Stimulated activated CD8-positive, alpha-beta memory T cell treated with anti-CD3 and anti-CD28 coated beads, Interleukin-4, amount 100 ng/mL, for 4 hours (primary cell): Measurements from ENCODE around the gene ARHGDIB.

Experiments
- DNase-seq, 2 donors: peaks; one replicate each; pipeline ENCODE4 v3.0.0-alpha.2; 2020; ENCODE audit warnings: low read depth in 2 of 2, low spot score in 1 of 2

The ARHGDIB gene

DNA sequence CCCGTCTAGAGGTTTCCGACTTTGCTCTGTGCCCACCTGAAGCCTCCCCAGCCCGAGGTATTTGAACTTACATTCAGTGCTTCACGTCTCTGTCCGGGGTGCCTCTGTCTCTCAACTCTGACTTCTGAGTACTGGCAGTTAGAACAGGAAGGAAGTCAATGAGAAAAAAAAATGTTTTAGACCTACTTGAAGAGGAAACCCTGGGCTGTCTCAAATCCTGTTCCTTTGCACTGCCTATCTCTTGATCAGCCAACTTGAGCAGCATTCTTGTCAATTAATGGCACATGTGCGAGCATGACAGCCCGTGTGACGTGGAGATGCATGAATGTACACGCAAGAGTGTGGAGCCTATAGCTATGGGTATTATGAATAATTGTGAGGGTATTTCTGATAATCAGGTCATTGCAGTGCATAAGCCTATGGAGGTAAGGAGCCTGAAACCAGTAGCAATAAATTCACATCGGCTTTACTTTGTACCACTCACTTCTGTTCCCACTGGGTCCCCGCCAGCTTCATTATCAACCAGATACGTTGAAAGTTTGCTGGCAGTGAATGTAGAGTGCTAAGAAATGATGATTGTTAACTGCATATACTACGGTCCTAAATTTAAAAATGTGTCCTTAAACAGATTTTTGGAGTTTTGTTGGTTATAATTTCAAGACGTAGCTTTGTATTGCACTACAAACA lies at the start of gene ARHGDIB:
Gene ARHGDIB (minus strand): TSS at position 136 of the 687 bp plus-strand sequence. CDS start 10,889 bp downstream, outside the sequence.
- DNase-seq: peak in 1 of 2 donors; percentile 51

DNA sequence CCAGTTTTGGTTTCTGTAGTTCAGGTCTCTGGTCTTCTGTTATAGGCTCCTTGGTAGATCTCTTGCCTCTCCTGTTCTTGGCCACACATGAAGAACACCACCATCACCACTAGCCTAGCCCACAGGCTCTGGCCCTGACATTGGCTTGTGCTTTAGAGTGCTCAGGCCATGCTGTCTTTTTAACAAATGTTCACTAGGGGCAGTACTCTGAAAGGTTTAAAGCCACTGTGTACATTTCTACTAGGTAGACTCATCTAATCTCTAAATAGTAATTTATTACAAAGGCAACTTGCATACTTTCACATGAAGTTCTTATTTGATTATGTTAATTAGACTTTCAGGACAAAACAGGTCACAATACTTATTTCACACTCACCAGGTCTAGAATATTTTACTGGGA lies 49.8 kb upstream of the ARHGDIB start:
- DNase-seq: no peak

DNA sequence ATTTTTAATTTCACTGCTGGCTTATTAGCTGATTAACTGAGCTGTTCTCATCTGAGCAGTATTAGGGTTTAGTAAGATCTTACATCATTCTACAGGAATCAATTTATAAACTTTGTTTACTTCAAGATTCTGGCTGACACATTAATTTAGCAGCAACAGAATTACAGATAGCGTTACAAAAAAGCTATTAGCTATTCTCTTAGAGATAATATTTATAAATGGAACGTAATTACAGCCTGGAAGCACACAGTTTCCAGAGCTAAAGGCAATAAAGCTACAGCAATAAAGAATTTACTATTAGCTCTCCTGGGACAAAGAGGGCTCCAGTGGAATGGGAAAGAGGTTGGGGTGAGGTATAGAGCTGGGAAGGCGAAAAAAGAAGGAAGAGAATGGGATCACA lies 46.1 kb upstream of the ARHGDIB start:
- DNase-seq: no peak

DNA sequence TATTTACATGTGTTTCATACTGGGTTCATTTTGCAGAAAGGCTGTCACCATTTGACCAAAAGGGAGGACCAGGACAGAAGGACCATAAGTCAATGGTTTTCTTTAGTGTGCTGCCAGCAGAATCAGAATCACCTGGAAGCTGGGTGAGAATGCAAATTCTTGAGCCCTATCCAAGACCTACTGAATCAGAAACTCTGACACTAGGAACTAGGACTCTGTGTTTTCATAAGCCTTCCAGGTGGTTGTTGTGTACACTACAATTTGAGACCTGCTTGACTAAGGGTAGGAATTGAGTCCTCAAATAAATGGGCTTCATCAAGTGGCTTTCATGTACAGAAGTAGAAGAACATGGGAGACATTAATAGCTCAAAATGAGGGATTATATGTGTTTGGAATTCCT lies 43.7 kb upstream of the ARHGDIB start:
- no peak for DNase-seq

DNA sequence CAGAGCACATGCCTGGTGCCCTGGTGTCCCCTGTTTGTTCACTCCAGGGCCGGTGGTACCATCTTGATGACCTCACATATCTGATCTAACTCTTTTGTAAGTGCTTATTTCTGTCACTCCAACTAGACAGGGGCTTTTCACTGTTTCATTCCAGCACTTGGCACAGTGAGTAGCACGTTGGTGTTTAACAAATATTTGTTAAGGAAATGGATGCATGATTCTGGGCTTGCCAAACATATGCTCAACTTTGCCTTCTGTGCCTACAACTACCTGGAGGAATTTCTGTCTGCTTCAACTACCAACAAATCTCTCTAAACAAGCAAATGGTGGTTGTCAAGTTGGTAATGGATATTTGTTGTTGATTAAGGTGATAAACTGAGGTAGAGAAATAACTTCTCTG lies 43.0 kb upstream of the ARHGDIB start:
- no peak for DNase-seq

DNA sequence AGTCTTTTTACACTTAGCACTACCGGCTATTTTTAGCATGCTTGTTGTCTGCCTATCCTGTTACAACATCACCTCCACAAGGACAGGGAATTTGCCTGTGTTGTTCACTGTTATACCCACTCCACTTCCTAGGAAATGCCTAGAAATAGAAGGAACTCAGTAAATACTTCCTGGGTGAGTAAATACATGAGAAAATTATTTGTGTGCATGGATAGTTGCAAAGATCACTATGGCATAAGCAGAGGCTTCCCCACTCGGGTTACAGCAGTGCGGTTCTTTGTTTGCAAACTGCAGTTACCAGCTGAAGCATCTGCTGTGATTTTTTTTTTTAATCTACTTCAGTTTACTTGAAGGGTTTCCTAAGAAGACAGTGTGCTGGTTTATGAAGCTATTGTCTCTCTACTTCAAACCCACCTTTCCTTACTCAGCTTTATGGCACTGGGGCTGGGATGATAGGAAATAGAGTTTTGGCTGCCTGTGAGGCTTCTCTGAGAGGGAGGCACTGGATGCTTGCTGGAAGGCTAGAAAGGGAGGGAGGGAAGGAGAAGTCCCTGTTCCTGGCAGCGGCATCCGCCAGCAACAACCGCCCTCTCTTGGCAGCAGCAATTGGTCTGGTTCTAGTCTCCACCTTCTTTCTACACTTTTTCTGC lies 40.5 kb upstream of the ARHGDIB start:
- DNase-seq: no peak

DNA sequence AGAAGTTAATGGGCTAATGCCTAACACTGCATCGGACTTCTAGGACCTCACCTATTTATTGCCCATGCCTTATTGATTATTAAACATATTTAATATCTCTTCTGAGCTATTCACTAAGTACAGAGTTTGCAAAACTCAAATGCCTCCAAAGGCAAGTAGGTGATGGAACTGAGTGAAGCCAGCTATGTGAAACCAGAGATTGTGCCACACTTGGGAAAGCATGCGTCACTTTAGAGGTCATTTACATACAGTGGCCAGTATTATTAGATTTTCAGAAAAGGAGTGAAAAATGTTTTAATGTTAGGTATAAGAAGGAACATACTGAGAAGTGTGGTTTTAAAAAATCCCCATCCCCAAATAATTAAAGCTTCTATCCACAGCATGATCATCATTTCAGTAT lies 39.2 kb upstream of the ARHGDIB start:
- no peak for DNase-seq

DNA sequence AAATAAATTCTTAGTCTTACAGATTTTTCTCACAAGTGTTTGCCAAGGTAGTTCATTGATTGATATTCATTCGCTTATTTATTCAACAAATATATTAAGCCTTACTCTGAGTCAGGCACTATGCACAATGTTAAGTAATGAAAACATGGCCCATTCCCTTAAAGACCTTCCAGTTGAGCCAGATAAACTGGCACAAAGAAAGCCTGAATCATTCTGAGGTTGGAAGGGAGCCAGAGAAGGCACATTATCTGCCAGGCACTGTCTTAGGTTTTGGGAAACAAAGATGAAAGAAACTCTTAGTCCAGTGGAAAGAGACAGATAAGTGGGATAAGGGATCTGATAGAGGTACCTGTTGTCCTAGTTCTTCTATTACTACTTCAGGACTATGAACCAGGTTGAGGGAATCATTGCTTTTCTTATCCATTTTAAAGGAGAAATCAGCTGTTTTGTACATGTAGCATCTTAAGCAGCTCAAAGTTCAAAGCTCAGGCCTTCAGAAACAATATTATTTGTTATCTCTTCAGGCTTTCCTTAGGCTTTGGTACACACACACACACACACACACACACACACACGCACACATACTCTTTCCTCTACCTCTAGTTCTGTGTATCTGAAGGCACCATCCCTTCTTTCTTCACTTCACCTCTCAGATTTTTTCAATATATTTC lies 38.4 kb upstream of the ARHGDIB start:
- DNase-seq: no peak

DNA sequence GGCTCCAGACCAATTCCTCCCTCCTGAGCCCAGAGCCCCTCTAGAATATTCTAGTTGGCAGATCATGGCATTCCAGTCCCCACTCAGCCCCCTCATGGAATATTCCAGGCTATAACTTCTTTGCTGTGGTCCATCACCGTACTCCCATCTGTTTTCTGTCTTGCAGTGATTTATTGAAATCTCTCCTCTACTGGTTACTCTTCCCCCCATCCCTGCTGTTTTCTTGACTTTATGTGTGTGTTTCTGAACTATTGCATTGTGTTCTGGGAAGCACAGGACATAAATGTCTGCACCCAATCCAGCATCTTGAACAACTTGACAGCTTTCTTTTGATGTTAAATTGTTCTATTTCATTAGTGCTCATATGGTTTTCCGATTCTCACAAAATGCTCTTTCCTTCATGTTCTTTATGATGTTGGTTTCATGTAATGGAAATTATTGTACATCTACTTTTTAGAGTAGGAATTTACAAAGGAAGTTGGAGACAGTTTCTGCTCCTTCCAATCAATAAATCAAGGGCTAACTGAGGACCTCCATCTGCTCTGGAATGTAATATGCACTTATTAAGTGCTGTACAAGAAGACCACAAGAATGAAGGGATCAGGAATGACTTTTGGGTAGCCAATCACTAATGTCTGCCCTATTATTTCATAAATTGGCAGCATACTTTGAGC lies 37.8 kb upstream of the ARHGDIB start:
- no peak for DNase-seq

DNA sequence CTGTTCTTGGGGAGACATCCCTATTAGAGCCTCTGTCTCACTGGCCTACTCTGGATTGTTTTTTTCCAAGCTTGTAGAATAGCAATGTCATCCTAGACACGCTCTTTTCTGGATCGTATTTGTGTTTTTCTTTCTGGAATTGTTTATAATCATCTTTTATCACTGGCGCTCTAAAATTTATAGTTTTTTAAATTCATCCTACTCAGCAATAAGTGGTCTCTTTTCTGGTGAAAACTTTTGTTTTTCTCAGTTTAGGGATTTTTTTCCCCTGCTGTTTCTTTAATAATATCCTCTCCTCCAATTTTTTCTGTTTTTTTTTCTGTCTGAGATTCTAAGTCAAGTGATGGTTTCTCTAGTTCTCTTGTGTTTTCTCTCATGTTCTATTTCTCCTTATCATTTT lies 36.6 kb upstream of the ARHGDIB start:
- no peak for DNase-seq

DNA sequence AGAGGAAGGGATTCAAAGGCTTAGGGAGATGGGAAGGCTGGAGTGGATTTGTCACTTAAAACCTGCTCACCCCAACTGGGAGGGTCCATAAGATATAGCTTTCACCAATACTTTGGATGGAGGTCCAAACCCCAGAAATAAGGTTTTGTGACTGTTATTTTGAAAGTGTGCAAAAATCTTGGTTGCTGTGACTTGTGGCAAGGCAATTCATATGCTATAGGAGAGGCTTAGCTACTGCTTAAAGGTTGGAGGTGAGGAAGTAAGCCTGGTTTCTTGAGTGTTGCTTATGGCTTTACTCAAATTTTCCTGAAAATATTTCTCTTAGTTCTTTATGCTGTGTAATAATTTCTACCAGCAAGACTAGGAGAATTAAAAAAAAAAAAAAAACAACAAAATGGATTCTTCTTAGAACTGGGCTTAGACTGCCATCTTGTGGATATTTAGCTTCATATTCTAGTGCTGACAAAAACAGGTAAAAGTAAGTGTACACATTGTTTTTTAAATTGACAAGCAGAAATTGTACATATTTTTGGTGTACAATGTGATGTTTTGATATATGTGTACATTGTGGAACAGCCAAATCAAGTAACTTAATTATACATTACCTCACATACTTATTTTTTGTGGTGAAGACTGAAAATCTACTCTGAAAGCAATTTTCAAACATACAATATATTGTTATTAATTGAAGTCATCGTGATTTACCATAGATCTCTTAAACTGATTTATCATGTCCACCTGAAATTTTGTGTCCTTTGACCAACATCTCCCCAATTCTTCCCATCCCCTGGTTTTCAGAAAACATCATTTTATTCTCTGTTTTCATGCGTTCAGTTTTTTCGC lies 34.4 kb upstream of the ARHGDIB start:
- DNase-seq: no peak

DNA sequence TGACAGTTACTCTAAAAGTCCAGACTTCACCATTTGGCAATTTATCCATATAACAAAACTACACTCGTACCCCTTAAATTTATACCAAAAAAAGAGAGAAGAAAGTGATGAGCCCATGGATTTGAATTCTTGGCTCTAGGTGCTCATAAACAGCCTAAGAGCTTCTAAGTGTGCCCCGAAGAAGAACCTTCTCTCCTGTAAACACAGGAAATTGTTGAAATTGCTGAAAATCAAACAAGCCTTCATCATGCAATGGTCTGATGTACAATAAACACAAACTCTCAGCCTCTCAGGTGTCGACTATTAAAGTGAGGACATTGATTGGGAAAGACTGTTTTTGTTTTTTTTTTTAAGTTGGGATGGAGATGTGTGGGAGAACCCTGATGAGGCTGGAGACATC lies 33.2 kb upstream of the ARHGDIB start:
- no peak for DNase-seq

DNA sequence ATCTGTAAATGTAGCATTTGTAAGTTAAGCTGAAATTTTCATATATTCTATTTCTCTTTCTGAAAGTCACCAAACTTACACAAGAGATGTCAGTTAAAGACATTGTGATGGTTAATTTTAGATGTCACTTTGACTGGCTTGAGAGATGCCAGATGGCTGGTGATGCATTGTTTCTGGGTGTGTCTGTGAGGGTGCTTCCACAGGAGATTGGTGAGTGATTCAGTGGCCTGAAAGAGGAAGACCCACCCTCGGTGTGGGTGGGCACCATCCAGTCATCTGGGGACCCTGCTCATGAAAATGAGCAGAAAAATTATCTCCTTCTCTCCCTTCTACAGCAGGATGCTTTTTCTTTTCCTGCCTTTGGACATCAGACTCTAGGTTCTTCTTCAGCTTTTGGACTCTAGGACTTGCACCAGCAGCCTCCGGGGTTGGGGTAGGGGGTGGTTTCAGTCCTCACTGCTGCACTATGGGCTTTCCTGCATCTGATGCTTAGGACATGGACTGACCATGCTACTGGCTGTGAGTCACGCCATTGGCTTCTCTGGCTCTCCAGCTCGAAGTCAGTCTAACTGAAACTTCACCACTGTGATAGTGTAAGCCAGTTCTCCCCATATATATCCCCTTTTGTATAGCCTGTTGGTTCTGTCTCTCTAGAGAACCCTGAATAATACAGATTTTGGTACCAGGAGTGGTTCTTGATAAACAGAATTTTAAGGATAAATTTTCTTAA lies 32.3 kb upstream of the ARHGDIB start:
- DNase-seq: peak in 1 of 2 donors; percentile 9

DNA sequence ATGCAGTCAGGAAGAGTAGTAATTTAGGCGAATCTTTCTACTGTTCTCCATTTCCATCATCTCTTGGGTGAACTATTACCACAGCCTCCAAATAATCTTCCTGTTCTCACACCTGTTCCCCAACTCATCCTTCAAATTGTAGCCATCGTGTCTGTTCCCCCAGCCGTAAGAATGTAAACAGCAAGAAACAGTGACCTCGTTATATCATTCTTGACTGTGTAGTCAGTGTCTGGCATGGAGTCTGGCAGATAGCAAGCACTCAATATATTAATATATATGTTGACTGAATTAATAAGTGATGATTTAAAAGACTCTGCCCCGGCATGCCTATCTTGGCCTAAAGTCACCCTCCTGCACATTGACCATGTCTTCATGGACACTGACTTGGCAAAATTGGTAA lies 31.7 kb upstream of the ARHGDIB start:
- no peak for DNase-seq

DNA sequence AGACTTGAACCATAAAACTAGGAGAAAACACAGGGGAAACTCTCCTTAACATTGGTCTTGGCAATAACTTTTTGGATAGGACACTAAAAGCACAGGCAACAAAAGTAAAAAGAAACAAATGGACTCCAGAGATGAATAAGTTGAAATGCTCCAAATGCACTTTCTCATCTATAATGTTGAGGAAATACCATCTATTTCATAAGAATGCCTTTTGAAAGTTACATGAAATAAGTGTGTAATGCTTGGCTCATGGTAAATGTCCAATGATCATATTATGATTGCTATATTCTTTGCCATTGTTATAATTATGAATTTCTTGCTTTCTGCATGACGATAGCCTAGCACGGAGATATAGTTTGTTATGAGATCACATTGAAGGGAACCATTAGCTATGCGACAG lies 31.3 kb upstream of the ARHGDIB start:
- no peak for DNase-seq

DNA sequence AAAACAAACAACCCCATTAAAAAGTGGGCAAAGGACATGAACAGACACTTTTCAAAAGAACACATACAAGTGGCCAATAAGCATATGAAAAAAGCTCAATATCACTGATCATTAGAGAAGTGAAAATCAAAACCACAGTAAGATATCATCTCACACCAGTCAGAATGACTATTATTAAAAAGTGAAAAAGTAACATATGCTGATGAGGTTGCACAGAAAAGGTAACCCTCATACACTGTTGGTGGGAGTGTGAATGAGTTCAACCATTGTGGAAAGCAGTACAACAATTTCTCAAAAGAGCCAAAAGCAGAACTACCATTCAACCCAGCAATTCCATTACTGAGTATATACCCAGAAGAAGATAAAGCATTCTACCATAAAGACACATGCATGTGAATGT lies 29.7 kb upstream of the ARHGDIB start:
- no peak for DNase-seq

DNA sequence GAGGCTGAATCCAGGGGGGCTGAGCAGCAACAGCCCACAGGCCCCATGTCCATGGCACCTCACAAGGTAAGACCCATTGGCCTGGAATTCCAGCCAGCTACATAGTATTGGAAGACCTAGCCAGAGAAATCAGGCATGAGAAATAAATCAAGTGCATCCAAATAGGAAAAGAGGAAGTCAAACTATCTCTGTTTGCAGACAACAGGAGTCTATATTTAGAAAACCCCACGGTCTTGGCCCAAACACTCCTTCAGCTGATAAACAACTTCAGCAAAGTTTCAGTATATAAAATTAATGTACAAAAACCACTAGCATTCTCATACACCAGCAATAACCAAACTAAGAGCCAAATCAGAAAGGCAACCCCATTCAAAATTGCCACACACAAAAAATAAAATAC lies 28.4 kb upstream of the ARHGDIB start:
- DNase-seq: no peak

DNA sequence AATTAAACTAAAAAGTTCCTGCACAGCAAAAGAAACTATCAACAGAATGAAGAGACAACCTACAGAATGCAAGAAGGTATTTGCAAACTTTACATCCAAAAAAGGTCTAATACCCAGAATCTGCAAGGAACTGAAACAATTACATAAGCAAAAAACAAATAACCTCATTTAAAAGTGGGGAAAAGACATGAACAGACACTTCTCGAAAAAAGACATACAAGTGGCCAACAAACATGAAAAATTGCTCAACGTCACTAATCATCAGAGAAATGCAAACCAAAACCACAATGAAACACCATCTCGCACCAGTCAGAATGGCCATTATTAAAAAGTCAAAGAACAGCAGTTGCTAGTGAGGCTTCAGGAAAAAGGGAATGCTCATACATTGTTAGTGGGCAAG lies 26.6 kb upstream of the ARHGDIB start:
- no peak for DNase-seq

DNA sequence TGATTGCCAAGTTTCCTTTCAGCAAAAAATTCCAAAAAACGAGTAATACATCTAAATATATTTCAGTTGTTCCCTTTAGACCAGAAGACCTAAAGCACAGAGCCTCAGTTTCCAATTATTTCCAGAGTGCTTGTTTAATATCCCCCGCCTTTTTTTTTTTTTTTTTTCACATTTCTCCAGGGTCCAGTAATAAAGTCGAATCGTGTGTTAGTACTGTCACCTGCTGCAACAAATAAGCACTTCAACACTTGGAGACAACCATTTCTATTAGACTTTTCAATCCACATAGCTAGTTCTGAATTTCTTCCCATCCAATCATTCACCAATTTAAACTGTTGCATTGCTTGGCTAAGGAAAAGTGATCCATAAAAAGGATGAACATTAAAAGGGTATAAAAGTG lies 25.0 kb upstream of the ARHGDIB start:
- DNase-seq: no peak

DNA sequence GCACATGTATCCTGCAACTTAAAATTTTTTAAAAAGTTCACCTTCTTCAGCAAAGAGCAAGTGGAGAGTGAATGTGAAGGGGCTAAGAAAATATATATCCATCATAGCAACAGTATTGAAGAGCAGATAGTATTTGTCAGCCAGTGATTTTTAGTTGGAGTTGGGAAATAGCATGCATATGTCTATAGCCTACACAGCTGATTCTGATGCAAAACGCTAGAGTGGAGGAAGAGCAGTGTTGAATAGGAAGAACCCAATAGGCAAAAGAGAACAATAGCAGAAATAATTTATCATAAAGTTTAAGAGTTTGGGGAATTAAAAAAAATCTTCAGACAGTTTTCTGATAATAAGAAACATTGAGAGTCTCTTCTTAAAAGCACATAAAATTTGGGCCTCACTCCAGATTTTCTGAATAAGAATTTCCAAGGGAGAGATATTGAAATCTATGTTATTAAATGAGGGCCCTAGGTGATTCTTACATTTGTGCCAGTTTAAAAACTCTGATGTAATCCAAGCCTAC lies 23.4 kb upstream of the ARHGDIB start:
- DNase-seq: no peak
